GM19468 (cell line): Measurements from ENCODE around the gene C12orf76.
"Not testable (repeated sequence)": the region's sequence is repeated elsewhere in the genome, so short reads cannot be mapped to it uniquely, and the experiment has no call there.

ENCODE experiments used
- ATAC-seq: cut with Tn5 transposase; IDR thresholded peaks from one replicate; pipeline ENCODE4 v1.9.1; 2021; ENCODE audit warnings: mild to moderate bottlenecking, moderate library complexity, moderate number of reproducible peaks; ENCODE audit not compliant: unreplicated experiment; ENCODE audit errors: extremely low read depth

Gene C12orf76

DNA sequence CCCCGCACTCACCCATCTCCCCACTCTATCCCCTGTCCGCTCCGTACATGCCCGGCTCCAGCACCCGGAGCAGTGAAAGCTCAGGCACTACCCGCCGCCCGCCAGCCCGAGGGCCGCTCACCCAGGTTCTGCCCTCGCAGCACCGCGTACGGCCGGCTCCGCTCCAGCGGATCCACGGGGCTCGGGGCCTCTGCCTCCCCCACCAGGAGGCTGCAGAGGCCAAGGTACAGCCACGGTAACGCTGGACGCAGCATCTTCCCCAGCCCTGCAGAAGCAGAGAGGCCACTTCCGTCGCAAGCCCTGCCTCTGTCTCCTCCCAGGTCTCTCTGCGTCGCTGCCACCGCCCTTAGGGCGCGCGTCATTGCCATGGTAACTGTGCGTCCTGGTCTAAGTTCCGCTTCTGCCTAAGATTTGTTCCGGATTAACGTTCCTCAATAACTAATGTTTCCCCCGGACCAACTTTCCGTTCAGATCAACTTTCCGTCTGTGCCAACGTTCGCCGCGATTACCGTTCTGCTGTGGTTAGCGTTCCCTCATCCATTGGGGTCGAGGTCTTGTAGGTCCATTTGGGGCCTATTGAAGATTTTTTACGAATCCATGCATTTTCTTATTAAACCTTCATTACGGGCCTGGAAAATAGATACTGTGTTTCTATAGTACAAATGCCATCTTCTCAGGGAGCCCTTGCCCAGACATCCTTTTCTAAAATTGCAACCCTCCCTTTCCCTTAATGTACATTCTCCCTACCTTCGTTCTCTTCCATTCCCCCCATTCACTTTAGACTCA, at the start of gene C12orf76:
C12orf76 (minus strand) TSS at position 281 of the 786 bp plus-strand sequence; CDS start at position 254, 27 bp downstream.
- peak; percentile 97 for ATAC-seq

GRCh38 chr12:110093631-110094311, 45.4 kb upstream of the C12orf76 start:
- no peak for ATAC-seq

- no peak for ATAC-seq
Observed at GRCh38 chr12:110091136-110091711, 42.9 kb upstream of the C12orf76 start.

DNA sequence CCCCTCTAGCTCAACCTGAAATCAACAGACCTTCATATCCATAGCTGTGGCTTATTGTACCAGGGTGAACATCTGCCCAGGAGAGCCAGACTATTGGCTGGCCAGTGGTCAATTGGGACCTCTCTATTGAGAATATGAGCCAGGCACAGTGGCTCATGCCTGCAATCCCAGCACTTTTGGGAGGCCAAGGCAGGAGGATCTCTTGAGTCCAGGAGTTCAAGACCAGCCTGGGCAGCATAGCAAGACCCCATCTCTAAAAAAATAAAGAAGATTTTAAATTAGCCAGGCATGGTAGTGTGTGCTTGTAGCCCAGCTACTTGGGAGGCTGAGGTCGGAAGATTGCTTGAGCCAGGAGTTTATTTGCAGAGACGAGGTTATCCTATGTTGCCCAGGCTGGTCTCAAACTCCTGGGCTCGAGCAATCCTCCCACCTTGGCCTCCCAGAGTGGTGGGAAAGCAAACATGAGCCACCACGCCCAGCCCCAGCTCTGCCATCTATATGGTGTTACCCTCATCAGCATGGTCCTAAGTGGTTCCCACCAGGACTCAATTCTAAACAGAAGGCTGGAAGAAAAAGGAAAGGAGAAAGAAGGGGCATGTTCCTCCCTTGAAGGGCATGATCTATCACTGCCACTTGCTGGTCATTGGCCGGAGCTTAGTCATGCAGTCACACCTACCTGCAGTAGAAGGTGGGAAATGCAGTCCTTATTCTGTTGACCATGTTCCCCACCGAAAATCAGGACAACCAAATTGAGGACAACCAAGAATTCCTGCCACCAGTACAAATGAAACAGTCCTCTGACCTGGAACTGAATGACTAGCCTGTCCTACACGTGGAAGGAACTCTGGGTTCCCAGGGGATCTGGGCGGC, 42.2 kb upstream of the C12orf76 start:
- ATAC-seq: no peak

DNA sequence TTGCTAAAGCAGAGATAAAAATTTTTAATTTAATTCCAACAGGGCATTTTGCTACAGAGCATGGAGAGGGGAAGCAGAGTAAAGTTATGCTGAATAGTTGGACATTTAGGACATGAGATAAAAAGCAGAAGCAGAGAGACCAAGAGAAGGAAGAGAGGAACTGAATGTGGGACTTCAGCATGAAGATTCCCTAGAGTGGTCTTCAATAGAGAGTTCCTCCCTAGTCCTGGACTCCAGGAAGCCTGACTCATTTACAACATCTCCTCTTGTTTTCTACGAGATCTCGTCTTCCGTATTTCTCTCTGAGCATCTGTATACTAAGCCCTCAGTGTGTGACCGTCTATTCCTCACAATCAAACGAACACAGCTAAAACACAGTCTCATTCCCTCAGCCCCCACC, 40.6 kb upstream of the C12orf76 start:
- ATAC-seq: no peak

GRCh38 chr12:110088216-110088615, 39.9 kb upstream of the C12orf76 start:
- not testable (repeated sequence) for ATAC-seq

GRCh38 chr12:110084314-110085015, 36.1 kb upstream of the C12orf76 start:
- no peak for ATAC-seq

- no peak for ATAC-seq
Observed at GRCh38 chr12:110080410-110080809, 32.1 kb upstream of the C12orf76 start.

DNA sequence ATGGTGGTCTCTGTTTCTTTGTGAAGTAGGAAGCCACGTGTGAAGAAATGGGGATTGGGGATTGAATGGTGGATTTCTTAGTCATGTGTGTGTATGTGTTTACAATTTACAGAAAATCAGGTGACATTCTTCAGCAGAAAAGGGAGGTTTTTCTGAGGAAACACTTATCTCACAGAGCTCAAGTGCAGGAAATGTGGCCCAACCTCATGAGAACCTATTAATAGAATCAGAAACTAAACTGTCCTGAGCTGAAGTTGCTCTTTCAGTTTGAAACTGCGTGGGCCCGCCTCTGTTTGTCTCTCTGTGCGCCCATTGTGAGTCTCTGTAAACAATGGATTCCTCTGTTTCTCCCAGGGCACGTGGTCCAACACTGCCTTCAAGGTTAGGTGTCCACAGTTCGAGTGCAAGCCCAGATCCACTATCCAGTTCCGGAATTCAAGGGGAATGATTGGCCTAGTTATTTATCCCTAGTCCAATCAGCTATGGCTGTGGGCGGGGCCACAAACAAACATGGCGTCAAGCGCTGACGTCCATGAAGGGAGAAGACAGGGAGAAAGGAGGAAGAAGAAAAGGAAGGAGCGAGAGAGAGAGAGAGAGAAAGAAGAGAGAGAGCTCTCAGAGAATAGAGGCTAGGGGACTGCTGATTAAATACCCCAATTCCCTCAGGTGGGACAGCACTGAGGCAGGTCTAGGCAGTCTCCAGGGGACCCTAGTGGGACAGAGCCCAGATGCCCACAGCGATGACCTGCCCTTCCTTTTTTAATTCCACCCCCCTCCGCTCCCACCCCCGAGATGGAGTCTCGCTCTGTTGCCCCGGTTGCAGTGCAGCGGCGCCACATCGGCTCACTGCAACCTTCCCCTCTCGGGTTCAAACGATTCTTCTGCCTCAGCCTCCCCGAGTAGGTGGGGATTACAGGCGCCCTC, 31.4 kb upstream of the C12orf76 start:
- peak; percentile 94 for ATAC-seq

- ATAC-seq: no peak
Observed at GRCh38 chr12:110077800-110078199, 29.5 kb upstream of the C12orf76 start.

DNA sequence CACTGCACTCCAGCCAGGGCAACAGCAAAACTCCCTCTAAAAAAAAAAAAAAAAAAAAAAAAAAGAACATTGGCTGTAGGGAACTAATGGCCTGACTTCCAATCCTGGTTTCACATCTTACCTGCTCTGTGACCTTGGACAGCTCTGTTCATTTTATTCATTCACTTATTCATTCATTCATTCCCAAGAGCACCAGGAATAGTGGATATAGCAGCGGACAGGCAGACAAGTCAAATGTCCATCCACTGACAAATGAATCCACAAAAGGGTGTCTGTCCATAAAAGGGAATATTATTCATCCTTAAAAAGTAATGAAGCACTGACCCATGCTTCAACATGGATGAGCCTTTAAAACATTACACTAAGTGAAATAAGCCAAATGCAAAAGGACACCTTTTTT, 27.6 kb upstream of the C12orf76 start:
- no peak for ATAC-seq

GRCh38 chr12:110074089-110074488, 25.8 kb upstream of the C12orf76 start:
- no peak for ATAC-seq

DNA sequence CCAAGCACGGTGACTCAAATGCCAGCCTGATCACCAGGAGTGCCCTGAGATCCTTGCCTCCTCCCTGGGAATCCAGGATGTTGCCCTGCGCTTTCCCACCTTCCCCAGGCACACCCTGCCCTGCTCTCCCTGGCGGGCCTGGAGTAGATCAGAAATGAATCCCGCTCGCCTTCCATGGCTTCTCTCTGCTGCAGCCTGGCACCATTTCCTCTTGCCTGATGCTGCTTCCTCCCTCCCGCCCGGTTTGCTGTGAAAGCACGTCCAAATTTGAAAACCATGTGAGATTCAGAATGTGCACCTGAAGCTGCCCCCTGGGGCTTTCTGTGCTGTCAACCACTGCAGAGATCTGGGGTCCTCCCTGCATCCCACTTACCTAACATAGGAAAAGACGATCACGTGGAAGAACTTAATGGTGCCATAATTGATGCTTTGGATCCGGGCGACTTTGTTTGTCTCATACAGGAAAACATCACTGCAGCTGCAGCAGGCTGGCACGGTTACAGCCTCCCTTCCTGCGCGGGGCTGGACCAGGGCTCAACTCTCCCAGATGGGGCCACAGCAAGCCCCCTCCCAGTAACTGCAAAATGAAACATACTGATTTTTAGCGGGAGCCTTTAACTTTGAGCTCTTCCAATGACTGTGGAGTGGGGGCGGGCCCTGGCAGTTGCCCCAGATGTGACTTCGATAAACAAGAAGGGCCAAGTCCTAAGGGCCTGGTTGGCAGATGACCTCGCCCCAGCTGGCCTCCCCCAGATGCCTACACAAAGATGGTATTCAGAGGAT, 24.9 kb upstream of the C12orf76 start:
- no peak for ATAC-seq

DNA sequence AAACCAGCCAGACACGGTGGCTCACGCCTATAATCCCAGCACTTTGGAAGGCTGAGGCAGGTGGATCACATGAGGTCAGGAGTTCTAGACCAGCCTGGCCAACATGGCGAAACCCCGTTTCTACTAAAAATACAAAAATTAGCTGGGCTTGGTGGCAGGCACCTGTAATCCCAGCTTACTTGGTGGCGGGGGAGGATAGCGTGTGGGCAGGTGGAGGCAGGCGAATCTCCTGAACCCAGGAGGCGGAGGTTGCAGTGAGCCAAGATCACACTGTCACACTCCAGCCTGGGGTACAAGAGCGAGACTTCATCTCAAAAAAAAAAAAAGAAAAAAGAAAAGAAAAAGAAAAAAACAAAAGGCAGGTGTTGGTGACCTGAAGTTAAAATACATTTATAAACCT, 24.3 kb upstream of the C12orf76 start:
- ATAC-seq: not testable (repeated sequence)

GRCh38 chr12:110071967-110072366, 23.6 kb upstream of the C12orf76 start:
- no peak for ATAC-seq

DNA sequence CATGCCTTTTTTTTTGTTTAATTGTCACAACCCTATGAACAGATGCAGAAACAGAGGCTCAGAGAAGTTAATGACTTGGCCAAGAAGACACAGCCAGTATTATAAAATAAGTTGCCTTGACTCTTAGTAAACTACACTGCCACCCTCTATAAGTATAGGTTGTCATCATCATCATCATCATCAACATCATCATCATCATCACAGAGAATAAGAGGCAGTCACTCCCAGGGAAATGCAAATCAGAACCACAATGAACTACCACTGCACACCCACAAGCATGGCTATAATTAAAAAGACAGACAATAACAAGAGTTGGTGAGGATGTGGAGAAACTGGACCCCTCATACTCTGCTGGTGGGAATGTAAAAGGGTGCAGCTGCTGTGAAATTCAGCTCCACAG, 23.2 kb upstream of the C12orf76 start:
- ATAC-seq: no peak

DNA sequence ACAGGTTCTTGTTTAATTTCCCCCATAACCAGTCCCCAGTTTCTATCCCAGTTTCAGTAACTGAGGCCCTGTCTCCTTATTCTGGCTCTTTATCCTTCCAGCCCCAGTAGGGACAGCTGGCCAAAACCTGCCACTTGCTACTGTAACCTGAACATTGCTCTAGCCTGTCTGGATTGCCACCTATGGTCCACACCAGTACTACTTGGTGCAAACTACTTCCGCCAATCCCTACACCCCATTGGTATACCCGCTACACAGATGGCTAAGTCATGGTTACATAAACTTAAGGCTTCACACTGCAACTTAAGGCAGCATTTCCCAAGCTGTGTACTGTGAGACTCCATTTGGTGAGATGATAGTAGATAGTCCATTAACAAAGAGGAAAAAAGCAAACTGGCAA, 20.3 kb upstream of the C12orf76 start:
- no peak for ATAC-seq

- not testable (repeated sequence) for ATAC-seq
Observed at GRCh38 chr12:110068115-110068514, 19.8 kb upstream of the C12orf76 start.
